Activated CD8-positive, alpha-beta memory T cell treated with anti-CD3 and anti-CD28 coated beads, Interleukin-2, amount 50 U/mL, for 1 hour (primary cell): ENCODE results near the gene PHF19.
A peak's percentile ranks its signal among the peaks of the same experiment; 100 is the strongest.

Experiments
- DNase-seq: peaks from one replicate; pipeline ENCODE4 v3.0.0-alpha.2; 2020; ENCODE audit errors: extremely low read depth

The PHF19 gene

GRCh38 chr9:120873512-120873911, 3.5 kb downstream of the PHF19 start:
- no peak for DNase-seq

GRCh38 chr9:120872791-120873502, 4.0 kb downstream of the PHF19 start:
- no peak for DNase-seq

DNA sequence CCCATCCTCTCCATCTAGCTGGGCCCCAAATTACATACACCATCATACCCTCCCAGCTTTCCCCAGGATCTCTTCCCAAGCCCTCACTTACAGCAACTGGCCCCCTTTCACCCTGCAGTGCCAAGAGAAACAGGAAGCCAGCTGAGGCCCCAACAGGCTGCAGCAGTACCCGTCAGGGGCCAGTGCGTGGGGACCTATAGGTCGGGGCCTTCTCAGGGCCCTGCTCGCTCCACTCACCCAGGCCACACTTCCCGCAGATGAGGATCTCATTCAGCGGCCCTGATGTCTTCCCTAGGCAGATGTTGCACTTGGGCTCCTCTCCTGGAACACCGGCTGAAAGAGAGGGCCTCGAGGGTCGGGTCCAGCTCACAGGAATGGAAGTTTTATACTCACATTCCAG, 6.8 kb downstream of the PHF19 start:
- no peak for DNase-seq

- no peak for DNase-seq
These were observed 7.3 kb downstream of the PHF19 start for GRCh38 chr9:120869726-120870125.

- no peak for DNase-seq
These were observed 7.7 kb downstream of the PHF19 start for GRCh38 chr9:120869360-120869687.

DNA sequence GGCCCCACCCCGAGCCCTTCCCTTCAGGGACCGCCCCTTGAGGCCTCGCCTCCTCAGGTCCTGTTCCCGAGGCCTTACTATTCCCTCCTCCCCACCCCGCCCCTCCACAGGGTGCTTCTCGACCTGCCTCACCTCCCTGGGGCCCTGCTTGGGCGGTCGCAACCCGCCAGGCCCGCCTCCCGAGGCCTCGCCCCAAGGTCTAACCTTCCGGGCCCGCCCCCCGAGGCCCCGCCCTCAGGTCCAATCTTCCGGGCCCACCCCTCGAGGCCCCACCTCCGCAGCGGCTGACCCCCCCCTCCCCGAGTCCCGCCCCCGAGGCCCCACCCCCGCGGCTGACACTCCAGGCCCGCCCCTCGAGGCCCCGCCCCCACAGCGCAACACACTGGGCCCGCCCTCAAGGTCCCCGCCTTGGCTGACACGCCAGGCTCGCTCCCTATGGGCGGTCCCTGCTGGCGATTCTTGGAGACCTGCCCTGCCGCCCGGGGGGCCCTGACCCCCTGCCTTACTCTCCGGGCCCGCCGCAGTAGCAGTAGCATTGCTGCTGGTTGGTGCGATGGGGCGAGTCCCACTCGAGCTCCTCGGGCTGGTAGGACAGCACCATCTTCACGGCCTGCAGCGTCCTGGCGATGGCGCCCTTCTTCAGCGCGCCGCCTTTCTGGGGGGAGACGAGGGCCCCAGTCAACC, 8.2 kb downstream of the PHF19 start:
- peak; percentile 92 for DNase-seq

DNA sequence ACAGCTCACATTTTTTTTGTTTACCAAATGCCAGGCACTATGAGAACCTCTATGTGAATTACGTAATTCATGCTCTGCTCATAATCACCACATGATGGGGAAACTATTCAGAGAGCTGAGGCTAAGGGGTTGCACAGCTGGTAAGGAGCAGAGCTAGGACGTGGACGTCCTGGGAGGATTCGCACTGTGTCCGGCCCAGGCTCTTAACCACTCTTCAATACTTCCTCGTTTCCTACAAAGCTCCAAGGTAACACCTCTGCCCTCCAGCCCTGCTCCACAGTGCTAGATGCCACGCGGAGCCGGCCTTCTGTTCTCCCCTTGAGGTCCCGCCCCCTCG, 8.7 kb downstream of the PHF19 start:
- DNase-seq: no peak

- no peak for DNase-seq
These were observed 9.2 kb downstream of the PHF19 start for GRCh38 chr9:120867676-120868338.

- DNase-seq: no peak
These were observed 10.3 kb downstream of the PHF19 start for GRCh38 chr9:120866651-120867050.

- no peak for DNase-seq
These were observed 11.2 kb downstream of the PHF19 start for GRCh38 chr9:120865809-120866208.

DNA sequence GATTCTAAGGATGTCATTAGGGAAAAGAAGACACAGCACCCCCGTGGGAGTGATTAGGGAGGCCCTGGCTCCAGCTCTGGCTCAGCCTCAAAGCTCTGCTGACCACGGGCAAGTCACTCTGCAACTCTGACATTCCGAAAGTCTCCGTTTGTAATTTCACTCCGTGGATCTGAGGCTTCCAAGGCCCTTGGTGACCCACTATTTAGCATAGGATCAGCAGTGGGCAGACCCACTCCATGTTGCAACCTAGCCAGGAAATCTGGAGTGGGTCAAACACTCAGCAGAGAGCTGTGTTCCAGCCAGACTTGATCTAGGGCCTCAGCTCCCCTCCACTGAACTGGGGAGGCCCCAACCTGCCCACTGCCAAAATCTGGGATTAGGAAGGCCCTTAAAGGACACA, 11.8 kb downstream of the PHF19 start:
- DNase-seq: no peak

GRCh38 chr9:120864719-120865118, 12.3 kb downstream of the PHF19 start:
- DNase-seq: no peak

GRCh38 chr9:120863833-120864232, 13.2 kb downstream of the PHF19 start:
- no peak for DNase-seq

GRCh38 chr9:120862452-120862851, 14.5 kb downstream of the PHF19 start:
- no peak for DNase-seq

DNA sequence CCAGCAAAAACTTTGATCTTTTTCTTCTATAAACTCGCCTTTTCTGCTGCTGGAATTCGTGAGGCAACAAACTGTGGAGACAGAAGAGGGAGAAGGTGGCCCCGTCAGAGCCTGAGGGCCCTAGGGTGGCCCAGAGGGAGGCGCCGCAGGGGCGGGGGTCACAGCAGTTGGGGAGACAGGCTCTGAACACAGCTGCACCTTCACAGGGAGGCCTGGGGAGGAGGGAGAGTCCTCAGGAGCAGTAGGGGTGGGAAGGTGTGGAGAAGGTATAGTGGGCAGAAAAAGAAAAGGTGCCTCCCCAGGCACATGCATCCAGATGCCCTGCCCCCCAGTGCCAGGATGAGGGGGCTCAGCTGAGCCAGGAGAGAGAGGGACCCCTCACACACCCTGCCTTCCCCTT, 15.1 kb downstream of the PHF19 start:
- no peak for DNase-seq

GRCh38 chr9:120860083-120860482, 16.9 kb downstream of the PHF19 start:
- no peak for DNase-seq

DNA sequence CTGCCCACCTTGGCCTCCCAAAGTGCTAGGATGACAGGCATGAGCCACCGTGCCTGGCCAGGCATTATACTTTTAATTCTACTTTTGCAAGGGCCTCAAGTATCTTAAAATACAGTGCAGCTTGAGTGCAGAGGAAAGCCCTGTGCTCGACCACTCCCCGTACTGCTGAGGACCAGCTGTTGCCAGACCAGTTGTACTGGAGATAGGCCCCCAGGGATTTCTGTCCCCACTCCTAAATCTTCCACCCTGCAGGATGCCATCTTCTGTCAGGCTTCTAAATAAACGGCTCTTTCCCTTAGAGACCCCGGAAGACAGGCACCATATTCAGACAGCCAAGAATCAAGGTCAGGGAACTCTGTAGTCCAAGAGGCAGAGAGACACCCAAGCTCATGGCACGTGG, 17.6 kb downstream of the PHF19 start:
- DNase-seq: no peak

DNA sequence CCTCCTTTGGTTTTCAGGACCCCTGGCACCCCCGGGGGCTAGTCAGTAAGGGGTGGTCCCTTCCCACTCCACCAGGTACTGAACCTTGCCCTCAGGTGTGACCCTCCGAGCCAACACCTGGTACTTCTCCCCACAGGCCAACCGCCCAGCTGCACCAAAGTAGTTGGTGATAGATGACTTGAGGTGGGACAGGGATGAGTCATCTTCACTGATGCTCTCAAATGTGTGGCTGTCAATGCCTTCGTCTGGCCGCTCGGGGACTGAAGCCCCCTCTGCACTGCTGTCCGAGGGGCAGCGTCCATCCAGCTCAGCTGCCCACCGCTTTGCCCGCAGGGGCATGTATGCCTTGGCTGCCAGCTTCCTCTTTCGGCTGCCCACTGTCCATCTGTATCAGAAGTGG, 19.1 kb downstream of the PHF19 start:
- DNase-seq: no peak

GRCh38 chr9:120857481-120857880, 19.5 kb downstream of the PHF19 start:
- no peak for DNase-seq

DNA sequence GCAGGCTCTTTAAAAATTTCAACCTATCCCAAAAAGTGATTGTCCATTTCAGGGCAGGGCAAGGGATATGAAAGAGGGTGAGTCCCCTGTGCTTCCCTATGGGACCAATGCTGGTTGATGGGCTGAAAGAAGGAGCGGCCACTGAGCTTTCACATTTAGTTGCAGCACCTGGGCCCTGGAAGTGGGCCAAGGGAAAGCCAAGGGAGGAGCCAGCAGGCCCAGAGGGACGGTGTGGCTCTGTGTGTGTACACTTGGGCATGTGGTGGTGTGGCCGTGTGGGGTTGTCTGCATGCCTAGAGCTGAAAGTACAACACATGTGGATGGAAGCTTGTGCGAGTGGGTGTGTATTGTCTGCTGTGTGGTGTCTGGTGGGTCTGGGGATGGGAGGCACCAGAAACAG, 20.3 kb downstream of the PHF19 start:
- DNase-seq: no peak

DNA sequence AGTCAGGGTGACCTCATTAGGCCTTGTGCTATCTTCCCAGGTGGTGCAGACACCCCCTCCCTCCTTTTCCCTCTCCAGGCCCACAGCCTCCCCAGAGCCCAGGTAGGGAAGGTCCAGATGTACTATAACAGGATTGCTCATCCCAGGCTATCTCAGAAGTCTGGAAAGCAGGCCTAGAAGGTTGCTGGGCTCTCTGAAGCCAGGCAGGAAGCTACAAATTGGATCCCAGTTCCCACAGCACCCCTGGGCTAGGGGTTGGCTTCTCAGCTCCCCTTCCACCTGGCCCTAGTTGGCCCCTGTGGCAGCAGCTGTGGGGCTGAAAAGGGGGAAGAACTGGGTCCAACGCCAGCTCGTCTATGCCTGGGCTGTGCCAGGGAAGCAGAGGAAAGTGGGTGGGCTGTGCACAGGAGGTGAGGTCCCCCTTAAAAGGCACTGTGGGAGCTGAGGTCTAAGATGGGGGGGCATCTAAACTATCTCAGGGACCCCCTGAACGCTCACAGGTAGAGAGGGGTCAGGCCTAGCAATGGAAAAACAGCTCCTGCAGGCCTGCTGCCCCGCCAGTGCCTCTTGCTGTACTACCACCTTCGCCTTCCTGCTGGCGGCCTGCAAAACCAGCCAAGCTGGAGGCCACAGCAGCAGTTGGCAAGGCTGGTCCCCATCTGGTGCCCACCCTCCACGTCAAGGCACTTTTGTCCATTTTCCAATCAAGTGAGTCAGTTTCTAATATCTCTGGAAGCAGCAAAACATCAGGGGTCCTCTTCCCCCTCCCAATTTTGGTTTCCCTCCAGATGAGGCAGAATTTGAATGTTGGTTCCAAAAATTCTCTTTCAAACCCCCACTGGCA, 20.9 kb downstream of the PHF19 start:
- no peak for DNase-seq

GRCh38 chr9:120854596-120855327, 22.2 kb downstream of the PHF19 start:
- DNase-seq: no peak
